Body of pancreas (tissue), 4 donors: ENCODE measurements around the gene KRT72.

Experiments
- POLR2A ChIP-seq, 3 donors: fragments of 450-650 bp; IDR thresholded peaks; one replicate each; pipeline ENCODE4 v1.6.1; 2016; ENCODE audit warnings: antibody characterized with exemption in 3 of 3, mild to moderate bottlenecking in 2 of 3
- TF ChIP-seq, protein P1 (sequence below), 7 experiments: fragments of 450-650 bp in 4 of 7; fragments of 200-600 bp in 3 of 7; sonication (generic) in 3 of 7; IDR thresholded peaks; one replicate each; pipeline ENCODE4 v1.5.1; 2016 to 2019; ENCODE audit warnings: antibody characterized with exemption in 7 of 7

- no peak for TF ChIP-seq POLR2A (IDR thresholded peaks at IDR 0.05)
- TF ChIP-seq, protein P1, sequence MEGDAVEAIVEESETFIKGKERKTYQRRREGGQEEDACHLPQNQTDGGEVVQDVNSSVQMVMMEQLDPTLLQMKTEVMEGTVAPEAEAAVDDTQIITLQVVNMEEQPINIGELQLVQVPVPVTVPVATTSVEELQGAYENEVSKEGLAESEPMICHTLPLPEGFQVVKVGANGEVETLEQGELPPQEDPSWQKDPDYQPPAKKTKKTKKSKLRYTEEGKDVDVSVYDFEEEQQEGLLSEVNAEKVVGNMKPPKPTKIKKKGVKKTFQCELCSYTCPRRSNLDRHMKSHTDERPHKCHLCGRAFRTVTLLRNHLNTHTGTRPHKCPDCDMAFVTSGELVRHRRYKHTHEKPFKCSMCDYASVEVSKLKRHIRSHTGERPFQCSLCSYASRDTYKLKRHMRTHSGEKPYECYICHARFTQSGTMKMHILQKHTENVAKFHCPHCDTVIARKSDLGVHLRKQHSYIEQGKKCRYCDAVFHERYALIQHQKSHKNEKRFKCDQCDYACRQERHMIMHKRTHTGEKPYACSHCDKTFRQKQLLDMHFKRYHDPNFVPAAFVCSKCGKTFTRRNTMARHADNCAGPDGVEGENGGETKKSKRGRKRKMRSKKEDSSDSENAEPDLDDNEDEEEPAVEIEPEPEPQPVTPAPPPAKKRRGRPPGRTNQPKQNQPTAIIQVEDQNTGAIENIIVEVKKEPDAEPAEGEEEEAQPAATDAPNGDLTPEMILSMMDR (IDR thresholded peaks at IDR 0.05) = no peak
Observed at GRCh38 chr12:52603314-52603713, 2.1 kb upstream of the KRT72 start.
